ENCODE results near the gene EXOC6B.

The EXOC6B gene

DNA sequence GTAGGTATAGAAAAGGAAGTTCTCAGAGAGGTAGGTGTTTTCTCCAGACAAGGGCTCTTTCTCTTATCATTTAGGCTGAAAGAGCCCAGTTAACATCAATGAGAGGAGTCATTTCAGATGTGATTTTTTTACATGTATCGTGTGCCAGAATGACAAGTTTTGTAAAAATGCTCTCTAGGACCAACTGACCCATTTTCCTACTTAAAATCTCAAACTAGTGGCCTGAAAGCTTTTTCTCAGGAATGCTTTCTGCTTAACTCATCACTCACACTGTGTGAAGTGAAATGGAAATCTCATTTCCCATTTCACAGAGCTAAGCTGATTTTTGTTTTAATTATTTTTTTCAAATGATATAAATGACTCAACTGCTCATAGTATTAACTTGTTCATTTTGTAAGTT is 549.5 kb downstream of the EXOC6B start:
- no peak for DNase-seq (ENCODE audit: extremely low spot score)
- POLR2A ChIA-PET = no interaction called here
- CTCF ChIA-PET = no interaction called here
- TF ChIP-seq CTCF (IDR thresholded peaks at IDR 0.05; ENCODE audit: control extremely low read depth, extremely low read depth, low read depth, missing control alignments) = no peak

DNA sequence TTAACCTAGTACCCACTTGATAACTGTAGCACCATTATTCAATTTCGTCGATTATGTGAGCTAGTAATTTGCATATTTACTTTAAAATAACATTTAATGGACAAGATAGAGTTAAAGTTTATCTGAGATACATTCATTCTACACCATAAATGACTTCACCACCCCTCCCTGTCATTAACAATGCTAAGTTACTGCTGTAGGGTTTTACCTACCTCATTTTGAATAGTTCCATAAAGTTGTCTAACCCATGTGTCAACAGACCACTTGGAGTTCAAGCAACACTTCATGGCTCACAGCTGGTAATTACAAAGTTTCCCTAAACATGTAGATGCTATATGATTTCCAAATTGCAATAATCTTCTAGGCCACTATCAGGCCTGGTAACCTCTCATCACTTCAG is 550.7 kb downstream of the EXOC6B start:
- ChIA-PET CTCF (no interaction called here), POLR2A (no interaction called here)
- no peak for DNase-seq (ENCODE audit: extremely low spot score)
- no peak for TF ChIP-seq CTCF (IDR thresholded peaks at IDR 0.05; ENCODE audit: control extremely low read depth, extremely low read depth, low read depth, missing control alignments)

GRCh38 chr2:72274380-72274797 is 551.4 kb downstream of the EXOC6B start:
- POLR2A ChIA-PET = no interaction called here
- no peak for TF ChIP-seq CTCF (IDR thresholded peaks at IDR 0.05; ENCODE audit: control extremely low read depth, extremely low read depth, low read depth, missing control alignments)
- DNase-seq (ENCODE audit: extremely low spot score) = no peak
- CTCF ChIA-PET = interaction anchor here (0.6 kb wide), 1 partner anchor 17 kb away, joined by 3 read pairs; no protein-coding TSS in a partner anchor

DNA sequence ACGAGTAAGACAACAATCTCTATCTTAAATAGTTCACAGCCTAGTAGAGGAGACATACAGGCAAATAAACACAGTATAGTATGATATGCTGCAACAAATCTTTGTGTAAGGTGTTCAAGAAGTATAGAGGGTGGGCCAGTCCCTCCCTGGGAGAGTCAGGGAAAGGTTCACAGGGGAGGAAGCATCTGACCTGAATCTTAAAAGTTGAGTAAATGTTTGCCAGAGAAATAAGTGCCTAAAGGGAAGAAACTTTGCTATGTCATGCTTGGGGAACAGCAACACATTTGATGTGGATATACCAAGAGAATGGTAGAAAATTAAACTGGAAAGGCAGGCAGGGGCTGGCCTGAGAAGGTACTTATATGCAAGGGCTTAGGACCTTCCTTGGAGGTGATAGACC is 552.4 kb downstream of the EXOC6B start:
- ChIA-PET CTCF (no interaction called here), POLR2A (no interaction called here)
- DNase-seq (ENCODE audit: extremely low spot score) = no peak
- no peak for TF ChIP-seq CTCF (IDR thresholded peaks at IDR 0.05; ENCODE audit: control extremely low read depth, extremely low read depth, low read depth, missing control alignments)

DNA sequence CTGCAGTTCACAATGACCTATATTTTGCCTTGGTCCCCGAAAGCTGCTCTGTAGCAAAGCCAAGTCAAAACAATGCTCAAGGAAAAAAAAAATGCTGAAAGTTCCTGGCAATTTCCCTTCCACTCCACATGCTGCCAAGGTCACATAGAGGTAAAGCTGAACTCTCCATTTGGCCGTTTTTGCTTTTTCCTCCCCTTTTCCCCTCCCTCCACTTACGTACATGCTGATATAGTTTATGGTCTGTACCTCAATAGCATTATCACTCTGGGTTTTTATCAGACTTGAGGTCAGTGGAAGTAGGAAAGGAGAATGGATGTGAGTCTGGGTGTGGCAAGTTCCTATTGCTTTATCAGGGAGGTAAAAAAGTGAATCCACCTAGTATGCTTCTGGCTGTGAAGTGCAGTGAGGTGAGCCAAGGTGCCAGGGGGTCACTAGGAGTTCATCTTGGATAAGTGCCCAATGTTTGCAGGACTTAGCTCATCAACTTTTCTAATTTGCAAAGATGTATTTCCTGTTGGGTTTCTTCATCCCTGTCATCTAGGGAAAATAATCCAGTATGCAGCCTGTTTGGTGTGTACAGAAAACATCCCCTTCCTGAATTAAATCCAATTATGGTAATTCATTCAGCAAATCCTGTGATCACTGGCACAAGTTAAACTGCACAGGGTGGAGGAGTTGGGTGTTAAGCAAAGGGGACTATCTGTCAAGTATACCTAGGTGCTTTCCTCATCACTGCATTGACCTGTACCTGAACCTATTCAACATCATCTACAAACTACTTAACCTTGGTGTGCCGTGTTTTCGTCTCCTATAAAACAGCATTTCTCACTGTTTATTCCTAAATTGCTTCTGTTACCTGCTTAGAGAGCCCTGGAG is 553.8 kb downstream of the EXOC6B start:
- no peak for DNase-seq (ENCODE audit: extremely low spot score)
- ChIA-PET POLR2A (no interaction called here), CTCF (no interaction called here)
- TF ChIP-seq CTCF (IDR thresholded peaks at IDR 0.05; ENCODE audit: control extremely low read depth, extremely low read depth, low read depth, missing control alignments) = no peak

DNA sequence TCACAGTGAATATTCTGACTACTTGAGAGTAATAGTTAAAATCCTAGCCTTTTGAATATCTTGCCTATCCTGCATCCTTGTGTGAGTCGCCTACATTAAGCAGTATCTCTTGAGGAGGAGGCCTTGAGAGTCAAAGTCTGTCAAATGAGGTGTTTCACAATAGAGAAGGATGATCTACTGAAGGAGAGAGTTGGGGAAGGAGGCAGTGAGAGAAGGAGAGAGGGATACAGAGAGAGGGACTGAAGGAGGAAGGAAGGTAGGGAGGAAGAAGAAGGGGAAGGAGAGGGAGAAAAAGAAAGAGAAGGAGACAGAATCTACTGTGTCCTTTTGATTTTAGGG is 554.6 kb downstream of the EXOC6B start:
- CTCF ChIA-PET = no interaction called here
- no peak for TF ChIP-seq CTCF (IDR thresholded peaks at IDR 0.05; ENCODE audit: control extremely low read depth, extremely low read depth, low read depth, missing control alignments)
- POLR2A ChIA-PET = no interaction called here
- DNase-seq (ENCODE audit: extremely low spot score) = no peak

All from GM10248 (cell line).